SU-DHL-6 (cell line): ENCODE data around the gene ARHGAP28.
"Not testable (repeated sequence)": the region's sequence is repeated elsewhere in the genome, so short reads cannot be mapped to it uniquely, and the experiment has no call there.

Experiments
- H2AFZ ChIP-seq: fragments of 200-600 bp; sonication (generic); 2 replicates; pipeline ENCODE4 v1.6.1; 2014; ENCODE audit warnings: low read depth, mild to moderate bottlenecking, moderate library complexity, mixed read lengths, antibody characterized with exemption, low read length; ENCODE audit not compliant: severe bottlenecking
- H3F3A ChIP-seq: fragments of 200-600 bp; shearing (Covaris generic); 2 replicates; pipeline ENCODE4 v1.6.0; 2016; ENCODE audit warnings: antibody characterized with exemption, mild to moderate bottlenecking; ENCODE audit not compliant: insufficient read depth
- H3K27ac ChIP-seq: fragments of 200-600 bp; sonication (generic); 2 replicates; pipeline ENCODE4 v1.5.1; 2016; ENCODE audit warnings: low read depth, mild to moderate bottlenecking, low read length, moderate library complexity, mixed read lengths
- H3K27me3 ChIP-seq: fragments of 200-600 bp; sonication (generic), shearing (Covaris generic); 2 replicates; pipeline ENCODE4 v1.6.0; 2014; ENCODE audit warnings: mild to moderate bottlenecking, low read length
- H3K36me3 ChIP-seq: fragments of 200-600 bp; sonication (generic); 2 replicates; pipeline ENCODE4 v1.6.1; 2014; ENCODE audit warnings: mild to moderate bottlenecking, low read length, mixed read lengths
- H3K4me2 ChIP-seq: fragments of 300-600, 200-600 bp; shearing (Covaris generic), sonication (generic); 2 replicates; pipeline ENCODE4 v1.6.0; 2014; ENCODE audit warnings: low read length, low read depth, mild to moderate bottlenecking; ENCODE audit not compliant: poor library complexity, severe bottlenecking
- H3K4me3 ChIP-seq: fragments of 200-600 bp; sonication (generic); 2 replicates; pipeline ENCODE4 v1.5.1; 2014; ENCODE audit warnings: antibody characterized with exemption, low read length, mild to moderate bottlenecking, mixed read lengths; ENCODE audit not compliant: insufficient read depth, poor library complexity, severe bottlenecking
- H3K79me2 ChIP-seq: fragments of 200-600 bp; sonication (generic); 2 replicates; pipeline ENCODE4 v1.6.1; 2014; ENCODE audit warnings: mild to moderate bottlenecking, low read length, moderate library complexity; ENCODE audit not compliant: insufficient read depth
- H3K9ac ChIP-seq: fragments of 200-600 bp; sonication (generic); 2 replicates; pipeline ENCODE4 v1.7.0; 2014; ENCODE audit warnings: mild to moderate bottlenecking, low read length
- H3K9me2 ChIP-seq: fragments of 200-600 bp; sonication (generic); replicated peaks from 2 replicates; pipeline ENCODE4 v1.6.1; 2014; ENCODE audit warnings: low read length; ENCODE audit not compliant: insufficient read depth
- H3K9me3 ChIP-seq: fragments of 200-600 bp; sonication (generic); 2 replicates; pipeline ENCODE4 v1.6.1; 2014; ENCODE audit warnings: low read length, mixed read lengths; ENCODE audit not compliant: insufficient read depth
- H4K20me1 ChIP-seq: fragments of 200-600 bp; sonication (generic); 2 replicates; pipeline ENCODE4 v1.6.1; 2014; ENCODE audit warnings: low read depth, mild to moderate bottlenecking, antibody characterized with exemption, low read length, moderate library complexity, mixed read lengths
- CTCF ChIP-seq: fragments of 200-600 bp; sonication (generic); IDR thresholded peaks from one replicate; pipeline ENCODE4 v1.5.1; 2017; ENCODE audit warnings: antibody characterized with exemption, mild to moderate bottlenecking, low read length, moderate library complexity; ENCODE audit not compliant: insufficient read depth, poor library complexity, severe bottlenecking
- EZH2phosphoT487 ChIP-seq: fragments of 200-600 bp; sonication (generic), shearing (Covaris generic); conservative IDR thresholded peaks from 2 replicates; pipeline ENCODE4 v1.6.1; 2018; ENCODE audit warnings: mild to moderate bottlenecking, antibody characterized with exemption, low read length, moderate library complexity, mixed read lengths

Gene ARHGAP28

GRCh38 chr18:6827566-6827965 is 98.0 kb downstream of the ARHGAP28 start:
- H3K79me2 ChIP-seq, H4K20me1 ChIP-seq, H3K4me2 ChIP-seq, H3K27me3 ChIP-seq, H3K9me3 ChIP-seq, H3K27ac ChIP-seq, H3K36me3 ChIP-seq, H3K9me2 ChIP-seq, H3F3A ChIP-seq, H3K9ac ChIP-seq, H2AFZ ChIP-seq, H3K4me3 ChIP-seq: not testable (repeated sequence)

GRCh38 chr18:6830916-6831315 is 101.4 kb downstream of the ARHGAP28 start:
- no peaks in the 10 kb centered on the region for H3K36me3 ChIP-seq
- H2AFZ ChIP-seq: no peak overlapping the region
- H3K9me3 ChIP-seq: no peaks in the 10 kb centered on the region
- TF ChIP-seq CTCF (no peak), EZH2phosphoT487 (no peak)
- no peaks in the 10 kb centered on the region for H3K79me2 ChIP-seq
- no peak overlapping the region for H3K4me2 ChIP-seq
- H3K9me2 ChIP-seq: no peaks in the 10 kb centered on the region
- no peak overlapping the region for H3K27ac ChIP-seq
- H4K20me1 ChIP-seq: no peaks in the 10 kb centered on the region
- no peak overlapping the region for H3K9ac ChIP-seq
- H3K27me3 ChIP-seq: no peaks in the 10 kb centered on the region
- no peak overlapping the region for H3K4me3 ChIP-seq
- H3F3A ChIP-seq: no peaks in the 10 kb centered on the region

GRCh38 chr18:6835345-6835744 is 105.8 kb downstream of the ARHGAP28 start:
- H3K9ac ChIP-seq: no peak overlapping the region
- no peaks in the 10 kb centered on the region for H3K9me2 ChIP-seq
- H3K9me3 ChIP-seq: no peaks in the 10 kb centered on the region
- no peak overlapping the region for H3K4me2 ChIP-seq
- no peak overlapping the region for H3K4me3 ChIP-seq
- TF ChIP-seq EZH2phosphoT487: no peak
- no peak for TF ChIP-seq CTCF
- no peaks in the 10 kb centered on the region for H3F3A ChIP-seq
- no peak overlapping the region for H3K27ac ChIP-seq
- H3K27me3 ChIP-seq: no peaks in the 10 kb centered on the region
- H4K20me1 ChIP-seq: no peaks in the 10 kb centered on the region
- H3K36me3 ChIP-seq: no peaks in the 10 kb centered on the region
- no peaks in the 10 kb centered on the region for H3K79me2 ChIP-seq
- H2AFZ ChIP-seq: no peak overlapping the region

- Histone ChIP-seq H3K79me2 (no peaks in the 10 kb centered on the region), H3K9me2 (no peaks in the 10 kb centered on the region), H3K9ac (no peak overlapping the region), H4K20me1 (no peaks in the 10 kb centered on the region), H3K9me3 (no peaks in the 10 kb centered on the region), H3K36me3 (no peaks in the 10 kb centered on the region), H3K27me3 (no peaks in the 10 kb centered on the region), H2AFZ (no peak overlapping the region), H3K4me3 (no peak overlapping the region), H3K4me2 (no peak overlapping the region), H3F3A (no peaks in the 10 kb centered on the region), H3K27ac (no peak overlapping the region)
- no peak for TF ChIP-seq CTCF
Measured at GRCh38 chr18:6836331-6836730, 106.8 kb downstream of the ARHGAP28 start.
